HEK293 (cell line): ENCODE measurements around the gene CRIP2.

ENCODE experiments used
- CTCF ChIA-PET: fragments of 350-600 bp; formaldehyde crosslinking; extraction: SDS; loops from one replicate; lab custom pipeline; 2021; ENCODE audit warnings: antibody characterized with exemption; lab: Yijun Ruan, JAX
- POLR2A ChIA-PET: fragments of 300-600 bp; formaldehyde crosslinking; extraction: SDS; loops from one replicate; lab custom pipeline; 2020; ENCODE audit warnings: antibody characterized with exemption, inconsistent platforms; lab: Yijun Ruan, JAX
- H3K27ac ChIP-seq: fragments of 200-500 bp; sonication (Bioruptor generic); 2 replicates; pipeline ENCODE4 v1.5.1; 2014; ENCODE audit warnings: low read depth, low read length, control low read depth, inconsistent platforms; ENCODE audit errors: extremely low read depth
- H3K36me3 ChIP-seq, 2 experiments: fragments of 200-500 bp in 1 of 2; sonication (Bioruptor generic) in 1 of 2; 1 replicate in 1 of 2; 2 replicates in 1 of 2; pipeline ENCODE4 v1.5.1; 2014 to 2017; ENCODE audit warnings: inconsistent platforms in 2 of 2, low read length in 2 of 2; ENCODE audit not compliant: control insufficient read depth in 2 of 2, insufficient read depth in 1 of 2
- H3K4me1 ChIP-seq: fragments of 200-500 bp; sonication (Bioruptor generic); 2 replicates; pipeline ENCODE4 v1.5.1; 2014; ENCODE audit warnings: mild to moderate bottlenecking, low read length, inconsistent platforms; ENCODE audit not compliant: control insufficient read depth, insufficient read depth
- H3K4me3 ChIP-seq: 2 replicates; pipeline ENCODE4 v1.5.1; 2011; ENCODE audit warnings: low read depth, mild to moderate bottlenecking, control low read depth, low read length, moderate library complexity
- H3K9me3 ChIP-seq: fragments of 200-500 bp; sonication (Bioruptor generic); 2 replicates; pipeline ENCODE4 v1.5.1; 2014; ENCODE audit warnings: low read depth, low read length, inconsistent platforms; ENCODE audit not compliant: control insufficient read depth, insufficient read depth
- KLF7 ChIP-seq: fragments of 450-650 bp; formaldehyde crosslinking; IDR thresholded peaks from 2 replicates; pipeline ENCODE4 v1.5.1; 2016; ENCODE audit warnings: missing biosample characterization, missing genetic modification characterization, borderline replicate concordance
- MZF1 ChIP-seq: fragments of 450-650 bp; formaldehyde crosslinking; IDR thresholded peaks from 2 replicates; pipeline ENCODE4 v1.5.1; 2017; ENCODE audit warnings: missing biosample characterization, missing genetic modification characterization, borderline replicate concordance
- OVOL3 ChIP-seq: fragments of 450-650 bp; formaldehyde crosslinking; IDR thresholded peaks from 2 replicates; pipeline ENCODE4 v1.5.1; 2016; ENCODE audit warnings: missing biosample characterization, missing genetic modification characterization
- ZIC2 ChIP-seq: fragments of 450-650 bp; formaldehyde crosslinking; IDR thresholded peaks from 2 replicates; pipeline ENCODE4 v1.5.1; 2016; ENCODE audit warnings: missing biosample characterization, missing genetic modification characterization
- ZNF133 ChIP-seq: fragments of 450-650 bp; formaldehyde crosslinking; IDR thresholded peaks from 2 replicates; pipeline ENCODE4 v1.5.1; 2016; ENCODE audit warnings: missing biosample characterization, missing genetic modification characterization
- ZNF157 ChIP-seq: fragments of 450-650 bp; formaldehyde crosslinking; IDR thresholded peaks from 2 replicates; pipeline ENCODE4 v1.5.1; 2016; ENCODE audit warnings: missing biosample characterization, missing genetic modification characterization
- ZNF292 ChIP-seq: fragments of 450-650 bp; formaldehyde crosslinking; IDR thresholded peaks from 2 replicates; pipeline ENCODE4 v1.5.1; 2016; ENCODE audit warnings: low read depth, missing biosample characterization, missing genetic modification characterization, borderline replicate concordance
- ZNF311 ChIP-seq: fragments of 450-650 bp; formaldehyde crosslinking; IDR thresholded peaks from 2 replicates; pipeline ENCODE4 v1.5.1; 2017; ENCODE audit warnings: missing biosample characterization, missing genetic modification characterization, borderline replicate concordance
- ZNF335 ChIP-seq: fragments of 450-650 bp; formaldehyde crosslinking; conservative IDR thresholded peaks from 2 replicates; pipeline ENCODE4 v1.5.1; 2016; ENCODE audit warnings: missing biosample characterization, missing genetic modification characterization
- ZNF416 ChIP-seq: fragments of 450-650 bp; formaldehyde crosslinking; IDR thresholded peaks from 2 replicates; pipeline ENCODE4 v1.5.1; 2016; ENCODE audit warnings: missing biosample characterization, missing genetic modification characterization
- ZNF596 ChIP-seq: fragments of 450-650 bp; IDR thresholded peaks from 2 replicates; pipeline ENCODE4 v1.5.0; 2018; ENCODE audit warnings: missing biosample characterization, mild to moderate bottlenecking, missing genetic modification characterization, moderate library complexity
- ZNF624 ChIP-seq: fragments of 450-650 bp; formaldehyde crosslinking; IDR thresholded peaks from 2 replicates; pipeline ENCODE4 v1.5.1; 2017; ENCODE audit warnings: missing biosample characterization, missing genetic modification characterization
- ZNF654 ChIP-seq: fragments of 450-650 bp; formaldehyde crosslinking; IDR thresholded peaks from 2 replicates; pipeline ENCODE4 v1.5.1; 2016; ENCODE audit warnings: low read depth, missing biosample characterization, missing genetic modification characterization
- TF ChIP-seq, protein P1 (sequence below): fragments of 450-650 bp; formaldehyde crosslinking; IDR thresholded peaks from 2 replicates; pipeline ENCODE4 v1.5.1; 2017; ENCODE audit warnings: missing biosample characterization, missing genetic modification characterization
- TF ChIP-seq, protein P2 (sequence below): fragments of 450-650 bp; formaldehyde crosslinking; IDR thresholded peaks from 2 replicates; pipeline ENCODE4 v1.5.1; 2016; ENCODE audit warnings: missing biosample characterization, missing genetic modification characterization
- TF ChIP-seq, protein P3 (sequence below): fragments of 450-650 bp; formaldehyde crosslinking; conservative IDR thresholded peaks from 2 replicates; pipeline ENCODE4 v1.5.1; 2016; ENCODE audit warnings: low read depth, missing biosample characterization, missing genetic modification characterization
- TF ChIP-seq, protein P4 (sequence below): fragments of 450-650 bp; formaldehyde crosslinking; IDR thresholded peaks from 2 replicates; pipeline ENCODE4 v1.5.1; 2016; ENCODE audit warnings: missing biosample characterization, missing genetic modification characterization
- TF ChIP-seq, protein P5 (sequence below): fragments of 450-650 bp; formaldehyde crosslinking; IDR thresholded peaks from 2 replicates; pipeline ENCODE4 v1.5.1; 2016; ENCODE audit warnings: missing biosample characterization, missing genetic modification characterization

CRIP2 gene

DNA sequence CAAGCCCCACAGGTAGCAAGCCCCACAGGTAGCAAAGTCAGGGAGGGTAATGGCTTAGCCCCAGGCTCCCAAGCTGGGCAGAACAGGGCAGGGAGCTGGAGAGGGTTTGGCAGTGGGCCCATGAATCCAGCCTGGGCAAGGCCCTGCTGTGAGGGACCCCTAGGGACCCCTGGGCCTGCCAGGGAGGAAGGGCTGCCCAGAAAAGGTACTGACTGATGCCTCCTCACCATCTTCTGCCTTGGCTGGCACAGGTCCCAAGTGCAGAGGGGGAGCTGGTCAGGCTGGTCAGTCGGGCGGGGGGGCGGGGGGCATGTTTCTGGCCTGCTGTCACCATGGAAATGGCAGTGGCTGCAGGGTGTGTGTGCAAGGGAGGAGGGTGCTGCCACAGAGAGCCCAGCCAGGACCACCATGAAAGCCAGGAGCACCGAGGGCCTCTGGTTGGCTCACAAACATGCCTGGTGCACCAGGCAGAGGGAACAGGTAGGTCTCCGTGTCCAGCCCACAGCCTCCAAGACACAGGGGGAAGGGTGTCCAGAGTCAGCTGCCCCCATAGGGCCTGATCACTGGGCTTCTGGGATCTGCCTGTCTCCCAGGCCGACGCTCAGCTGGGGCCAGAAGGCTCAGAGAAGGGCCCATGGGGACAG is 1.5 kb upstream of the CRIP2 start:
- Histone ChIP-seq H3K4me3 (no peak overlapping the region; the same call in 1 of the 2 replicates), H3K4me1 (peaks cover 16% of the 10 kb centered on the region), H3K36me3 (peaks cover 0 to 17% of the 10 kb centered on the region in 2 experiments; a peak in 1 of 3 replicates), H3K9me3 (no peaks in the 10 kb centered on the region), H3K27ac (no peak overlapping the region; the same call in 1 of the 2 replicates)
- ChIA-PET POLR2A (interaction anchor here (0.6 to 1.5 kb wide), 4 partner anchors 17 to 62 kb away, joined by 3 read pairs; no protein-coding TSS in a partner anchor), CTCF (interaction anchor here (0.6 to 4.8 kb wide), 2 partner anchors 17 to 70 kb away, joined by 3 to 36 read pairs; no protein-coding TSS in a partner anchor)
- TF ChIP-seq, protein P1, sequence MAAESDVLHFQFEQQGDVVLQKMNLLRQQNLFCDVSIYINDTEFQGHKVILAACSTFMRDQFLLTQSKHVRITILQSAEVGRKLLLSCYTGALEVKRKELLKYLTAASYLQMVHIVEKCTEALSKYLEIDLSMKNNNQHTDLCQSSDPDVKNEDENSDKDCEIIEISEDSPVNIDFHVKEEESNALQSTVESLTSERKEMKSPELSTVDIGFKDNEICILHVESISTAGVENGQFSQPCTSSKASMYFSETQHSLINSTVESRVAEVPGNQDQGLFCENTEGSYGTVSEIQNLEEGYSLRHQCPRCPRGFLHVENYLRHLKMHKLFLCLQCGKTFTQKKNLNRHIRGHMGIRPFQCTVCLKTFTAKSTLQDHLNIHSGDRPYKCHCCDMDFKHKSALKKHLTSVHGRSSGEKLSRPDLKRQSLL (tag by site-specific recombination): no peak
- TF ChIP-seq MZF1 (tag by site-specific recombination) (no peak), ZIC2 (tag by site-specific recombination) (peak; percentile 21), ZNF292 (no peak), ZNF596 (tag by site-specific recombination) (no peak), ZNF654 (tag by site-specific recombination) (no peak), ZNF311 (tag by site-specific recombination) (no peak), ZNF133 (no peak), ZNF157 (no peak), ZNF624 (no peak), KLF7 (tag by site-specific recombination) (no peak), OVOL3 (tag by site-specific recombination) (no peak), ZNF335 (peak; percentile 80), ZNF416 (no peak)
- TF ChIP-seq, protein P2, sequence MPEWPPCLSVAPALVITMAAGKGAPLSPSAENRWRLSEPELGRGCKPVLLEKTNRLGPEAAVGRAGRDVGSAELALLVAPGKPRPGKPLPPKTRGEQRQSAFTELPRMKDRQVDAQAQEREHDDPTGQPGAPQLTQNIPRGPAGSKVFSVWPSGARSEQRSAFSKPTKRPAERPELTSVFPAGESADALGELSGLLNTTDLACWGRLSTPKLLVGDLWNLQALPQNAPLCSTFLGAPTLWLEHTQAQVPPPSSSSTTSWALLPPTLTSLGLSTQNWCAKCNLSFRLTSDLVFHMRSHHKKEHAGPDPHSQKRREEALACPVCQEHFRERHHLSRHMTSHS (tag by site-specific recombination): no peak
- TF ChIP-seq, protein P3, sequence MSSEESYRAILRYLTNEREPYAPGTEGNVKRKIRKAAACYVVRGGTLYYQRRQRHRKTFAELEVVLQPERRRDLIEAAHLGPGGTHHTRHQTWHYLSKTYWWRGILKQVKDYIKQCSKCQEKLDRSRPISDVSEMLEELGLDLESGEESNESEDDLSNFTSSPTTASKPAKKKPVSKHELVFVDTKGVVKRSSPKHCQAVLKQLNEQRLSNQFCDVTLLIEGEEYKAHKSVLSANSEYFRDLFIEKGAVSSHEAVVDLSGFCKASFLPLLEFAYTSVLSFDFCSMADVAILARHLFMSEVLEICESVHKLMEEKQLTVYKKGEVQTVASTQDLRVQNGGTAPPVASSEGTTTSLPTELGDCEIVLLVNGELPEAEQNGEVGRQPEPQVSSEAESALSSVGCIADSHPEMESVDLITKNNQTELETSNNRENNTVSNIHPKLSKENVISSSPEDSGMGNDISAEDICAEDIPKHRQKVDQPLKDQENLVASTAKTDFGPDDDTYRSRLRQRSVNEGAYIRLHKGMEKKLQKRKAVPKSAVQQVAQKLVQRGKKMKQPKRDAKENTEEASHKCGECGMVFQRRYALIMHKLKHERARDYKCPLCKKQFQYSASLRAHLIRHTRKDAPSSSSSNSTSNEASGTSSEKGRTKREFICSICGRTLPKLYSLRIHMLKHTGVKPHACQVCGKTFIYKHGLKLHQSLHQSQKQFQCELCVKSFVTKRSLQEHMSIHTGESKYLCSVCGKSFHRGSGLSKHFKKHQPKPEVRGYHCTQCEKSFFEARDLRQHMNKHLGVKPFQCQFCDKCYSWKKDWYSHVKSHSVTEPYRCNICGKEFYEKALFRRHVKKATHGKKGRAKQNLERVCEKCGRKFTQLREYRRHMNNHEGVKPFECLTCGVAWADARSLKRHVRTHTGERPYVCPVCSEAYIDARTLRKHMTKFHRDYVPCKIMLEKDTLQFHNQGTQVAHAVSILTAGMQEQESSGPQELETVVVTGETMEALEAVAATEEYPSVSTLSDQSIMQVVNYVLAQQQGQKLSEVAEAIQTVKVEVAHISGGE: no peak
- TF ChIP-seq, protein P4, sequence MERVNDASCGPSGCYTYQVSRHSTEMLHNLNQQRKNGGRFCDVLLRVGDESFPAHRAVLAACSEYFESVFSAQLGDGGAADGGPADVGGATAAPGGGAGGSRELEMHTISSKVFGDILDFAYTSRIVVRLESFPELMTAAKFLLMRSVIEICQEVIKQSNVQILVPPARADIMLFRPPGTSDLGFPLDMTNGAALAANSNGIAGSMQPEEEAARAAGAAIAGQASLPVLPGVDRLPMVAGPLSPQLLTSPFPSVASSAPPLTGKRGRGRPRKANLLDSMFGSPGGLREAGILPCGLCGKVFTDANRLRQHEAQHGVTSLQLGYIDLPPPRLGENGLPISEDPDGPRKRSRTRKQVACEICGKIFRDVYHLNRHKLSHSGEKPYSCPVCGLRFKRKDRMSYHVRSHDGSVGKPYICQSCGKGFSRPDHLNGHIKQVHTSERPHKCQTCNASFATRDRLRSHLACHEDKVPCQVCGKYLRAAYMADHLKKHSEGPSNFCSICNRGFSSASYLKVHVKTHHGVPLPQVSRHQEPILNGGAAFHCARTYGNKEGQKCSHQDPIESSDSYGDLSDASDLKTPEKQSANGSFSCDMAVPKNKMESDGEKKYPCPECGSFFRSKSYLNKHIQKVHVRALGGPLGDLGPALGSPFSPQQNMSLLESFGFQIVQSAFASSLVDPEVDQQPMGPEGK (tag by site-specific recombination): no peak
- TF ChIP-seq, protein P5, sequence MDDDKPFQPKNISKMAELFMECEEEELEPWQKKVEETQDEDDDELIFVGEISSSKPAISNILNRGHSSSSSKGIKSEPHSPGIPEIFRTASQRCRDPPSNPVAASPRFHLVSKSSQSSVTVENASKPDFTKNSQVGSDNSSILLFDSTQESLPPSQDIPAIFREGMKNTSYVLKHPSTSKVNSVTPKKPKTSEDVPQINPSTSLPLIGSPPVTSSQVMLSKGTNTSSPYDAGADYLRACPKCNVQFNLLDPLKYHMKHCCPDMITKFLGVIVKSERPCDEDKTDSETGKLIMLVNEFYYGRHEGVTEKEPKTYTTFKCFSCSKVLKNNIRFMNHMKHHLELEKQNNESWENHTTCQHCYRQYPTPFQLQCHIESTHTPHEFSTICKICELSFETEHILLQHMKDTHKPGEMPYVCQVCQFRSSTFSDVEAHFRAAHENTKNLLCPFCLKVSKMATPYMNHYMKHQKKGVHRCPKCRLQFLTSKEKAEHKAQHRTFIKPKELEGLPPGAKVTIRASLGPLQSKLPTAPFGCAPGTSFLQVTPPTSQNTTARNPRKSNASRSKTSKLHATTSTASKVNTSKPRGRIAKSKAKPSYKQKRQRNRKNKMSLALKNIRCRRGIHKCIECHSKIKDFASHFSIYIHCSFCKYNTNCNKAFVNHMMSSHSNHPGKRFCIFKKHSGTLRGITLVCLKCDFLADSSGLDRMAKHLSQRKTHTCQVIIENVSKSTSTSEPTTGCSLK (tag by site-specific recombination): no peak
